ENCODE results near the gene CACNA2D4. TPM values are rescaled to one million over a fixed set of nuclear protein-coding genes. Genes with fewer than 3 reads are reported as not detected.
A peak's percentile ranks its signal among the peaks of the same experiment; 100 is the strongest.

CACNA2D4 gene
- total RNA-seq, 3 donors from 2014 or later = 3.9 to 9.3 (median 4.8) TPM

DNA sequence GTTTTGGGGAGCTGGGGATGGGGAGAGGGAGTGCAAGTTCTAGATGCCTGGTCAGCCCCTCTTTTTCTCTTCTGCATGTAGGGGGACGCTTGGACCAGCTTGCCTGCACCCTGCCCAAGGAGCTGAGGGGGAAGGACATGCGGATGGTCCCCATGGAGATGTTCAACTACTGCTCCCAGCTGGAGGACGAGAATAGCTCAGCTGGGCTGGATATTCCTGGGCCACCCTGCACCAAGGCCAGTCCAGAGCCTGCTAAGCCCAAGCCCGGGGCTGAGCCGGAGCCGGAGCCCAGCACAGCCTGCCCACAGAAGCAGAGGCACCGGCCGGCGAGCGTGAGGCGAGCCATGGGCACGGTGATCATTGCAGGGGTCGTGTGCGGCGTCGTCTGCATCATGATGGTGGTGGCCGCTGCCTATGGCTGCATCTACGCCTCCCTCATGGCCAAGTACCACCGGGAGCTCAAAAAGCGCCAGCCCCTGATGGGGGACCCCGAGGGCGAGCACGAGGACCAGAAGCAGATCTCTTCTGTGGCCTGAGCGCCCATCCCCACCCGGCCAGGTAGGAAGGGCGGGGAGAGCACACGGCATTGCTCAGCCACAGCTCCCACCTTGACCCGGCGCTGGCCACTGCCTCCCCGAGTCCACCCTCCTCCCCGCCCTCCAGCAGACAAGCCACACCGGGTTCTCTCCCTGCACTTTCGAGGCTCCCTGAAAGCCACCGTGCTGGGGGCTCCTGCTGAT, 84.1 kb downstream of the CACNA2D4 start:
- Histone ChIP-seq H3K4me1 (ENCODE audit: low read depth) (no peaks in the 10 kb centered on the region), H3K4me3 (no peak overlapping the region), H3K9me3 (no peaks in the 10 kb centered on the region), H3K36me3 (ENCODE audit: low read depth) (no peaks in the 10 kb centered on the region)
- ATAC-seq = no peak
- intact Hi-C loops (cut with DNase I, micrococcal nuclease) = no loop called here
- TF ChIP-seq, protein P1, sequence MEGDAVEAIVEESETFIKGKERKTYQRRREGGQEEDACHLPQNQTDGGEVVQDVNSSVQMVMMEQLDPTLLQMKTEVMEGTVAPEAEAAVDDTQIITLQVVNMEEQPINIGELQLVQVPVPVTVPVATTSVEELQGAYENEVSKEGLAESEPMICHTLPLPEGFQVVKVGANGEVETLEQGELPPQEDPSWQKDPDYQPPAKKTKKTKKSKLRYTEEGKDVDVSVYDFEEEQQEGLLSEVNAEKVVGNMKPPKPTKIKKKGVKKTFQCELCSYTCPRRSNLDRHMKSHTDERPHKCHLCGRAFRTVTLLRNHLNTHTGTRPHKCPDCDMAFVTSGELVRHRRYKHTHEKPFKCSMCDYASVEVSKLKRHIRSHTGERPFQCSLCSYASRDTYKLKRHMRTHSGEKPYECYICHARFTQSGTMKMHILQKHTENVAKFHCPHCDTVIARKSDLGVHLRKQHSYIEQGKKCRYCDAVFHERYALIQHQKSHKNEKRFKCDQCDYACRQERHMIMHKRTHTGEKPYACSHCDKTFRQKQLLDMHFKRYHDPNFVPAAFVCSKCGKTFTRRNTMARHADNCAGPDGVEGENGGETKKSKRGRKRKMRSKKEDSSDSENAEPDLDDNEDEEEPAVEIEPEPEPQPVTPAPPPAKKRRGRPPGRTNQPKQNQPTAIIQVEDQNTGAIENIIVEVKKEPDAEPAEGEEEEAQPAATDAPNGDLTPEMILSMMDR (IDR thresholded peaks at IDR 0.05) = no peak
- DNase-seq = peak in 1 of 3 donors; percentile 27

DNA sequence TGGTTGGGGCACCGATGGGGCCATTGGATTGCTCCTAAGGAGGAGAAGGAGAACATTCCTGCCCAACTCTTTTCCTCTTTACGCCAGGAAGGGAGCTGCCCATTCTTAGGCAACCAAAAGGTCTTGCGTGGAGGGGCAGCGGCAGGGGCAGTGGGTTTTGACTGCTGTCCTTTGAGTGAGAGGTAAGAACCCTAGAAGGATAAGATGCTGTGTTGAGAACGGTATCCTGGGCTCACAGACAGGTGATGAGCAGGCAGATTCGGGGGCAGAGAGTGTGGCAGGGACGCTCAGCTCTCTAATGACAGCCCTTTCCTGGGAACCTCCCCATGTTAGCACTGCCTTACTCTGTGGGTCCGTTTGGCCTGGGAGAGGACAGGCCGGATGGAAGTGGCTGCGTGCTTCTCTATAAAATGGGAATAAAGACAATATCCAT, 84.8 kb downstream of the CACNA2D4 start:
- H3K4me3 ChIP-seq = no peak overlapping the region
- no peaks in the 10 kb centered on the region for H3K9me3 ChIP-seq
- TF ChIP-seq, protein P1 (IDR thresholded peaks at IDR 0.05) = no peak
- intact Hi-C loops (cut with DNase I, micrococcal nuclease) = no loop called here
- no peaks in the 10 kb centered on the region for H3K4me1 ChIP-seq (ENCODE audit: low read depth)
- ATAC-seq (no peak), DNase-seq (no peak)
- no peaks in the 10 kb centered on the region for H3K36me3 ChIP-seq (ENCODE audit: low read depth)

DNA sequence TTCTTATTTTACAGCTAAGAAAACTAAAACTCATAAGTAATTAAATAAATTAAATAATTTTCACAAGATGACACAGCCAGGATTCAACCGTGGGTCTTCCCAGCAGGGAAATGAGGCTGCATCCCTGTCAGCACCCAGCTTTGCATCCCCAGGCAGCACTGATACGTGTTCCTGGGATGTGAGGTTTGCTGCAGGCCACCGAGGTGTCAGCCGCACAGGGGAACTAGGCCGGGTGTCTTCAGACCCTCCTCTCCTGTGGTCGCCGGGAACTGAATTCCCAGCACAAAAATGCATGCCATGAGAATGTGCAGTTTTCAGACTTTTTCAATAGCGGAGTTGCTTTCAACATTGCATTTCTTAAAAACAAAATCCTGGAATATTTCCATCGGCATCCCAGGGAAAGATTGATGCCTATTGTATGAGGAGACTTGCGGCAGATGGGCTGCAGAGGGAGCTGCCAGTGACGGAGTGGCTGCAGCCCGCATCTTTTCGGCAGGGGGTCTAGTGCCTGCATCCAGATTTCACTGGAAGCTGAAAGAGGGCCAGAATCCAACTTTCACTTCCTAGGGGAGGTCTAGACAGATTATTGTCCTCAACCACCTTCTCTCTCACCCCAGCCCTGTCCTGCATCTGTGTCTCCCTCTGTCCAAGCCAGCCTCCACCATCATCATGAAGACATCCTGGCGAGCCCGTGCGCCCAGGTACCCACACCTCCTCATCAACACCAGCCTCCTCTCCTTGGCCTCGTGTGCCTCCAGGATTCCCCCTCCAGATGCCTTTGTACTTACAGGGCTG, 85.5 kb downstream of the CACNA2D4 start:
- TF ChIP-seq, protein P1 (IDR thresholded peaks at IDR 0.05) = no peak
- Histone ChIP-seq H3K4me1 (ENCODE audit: low read depth) (no peaks in the 10 kb centered on the region), H3K36me3 (ENCODE audit: low read depth) (no peaks in the 10 kb centered on the region), H3K4me3 (no peak overlapping the region), H3K9me3 (no peaks in the 10 kb centered on the region)
- ATAC-seq = no peak
- intact Hi-C loops (cut with DNase I, micrococcal nuclease) = no loop called here
- DNase-seq = peak in 1 of 3 donors; percentile 23

DNA sequence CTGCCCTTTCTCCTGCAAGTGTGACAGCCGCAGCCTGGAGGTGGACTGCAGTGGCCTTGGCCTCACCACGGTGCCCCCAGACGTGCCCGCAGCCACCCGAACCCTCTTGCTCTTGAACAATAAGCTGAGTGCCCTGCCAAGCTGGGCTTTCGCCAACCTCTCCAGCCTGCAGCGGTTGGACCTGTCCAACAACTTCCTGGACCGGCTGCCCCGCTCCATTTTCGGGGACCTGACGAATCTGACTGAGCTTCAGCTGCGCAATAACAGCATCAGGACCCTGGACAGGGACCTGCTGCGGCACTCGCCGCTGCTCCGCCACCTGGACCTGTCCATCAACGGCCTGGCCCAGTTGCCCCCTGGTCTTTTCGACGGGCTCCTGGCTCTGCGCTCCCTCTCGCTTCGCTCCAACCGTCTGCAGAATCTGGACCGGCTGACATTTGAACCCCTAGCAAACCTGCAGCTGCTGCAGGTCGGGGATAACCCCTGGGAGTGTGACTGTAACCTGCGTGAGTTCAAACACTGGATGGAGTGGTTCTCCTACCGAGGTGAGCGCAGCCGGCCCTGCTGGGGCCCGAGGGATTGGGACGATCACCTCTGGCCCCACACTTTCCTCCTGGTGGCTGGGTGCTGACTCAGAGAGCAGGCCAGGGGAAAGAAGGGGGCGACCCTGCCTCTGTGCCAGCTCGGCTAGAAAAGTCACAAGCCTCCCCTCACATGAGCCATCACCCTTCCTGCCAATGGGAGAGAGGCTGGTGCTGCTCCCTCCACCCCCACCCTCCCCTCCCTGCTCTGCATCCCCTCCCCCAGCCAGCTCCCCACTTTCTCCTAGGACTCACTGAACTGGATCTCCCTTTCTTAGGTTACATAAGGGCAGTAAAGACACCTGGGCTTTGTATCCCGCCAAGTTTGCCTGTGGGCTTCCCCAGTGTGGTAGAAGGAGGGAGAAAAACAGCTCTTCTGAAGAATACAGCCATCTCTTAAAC, 87.2 kb downstream of the CACNA2D4 start:
- peak; percentile 77 for ATAC-seq
- TF ChIP-seq, protein P1 (IDR thresholded peaks at IDR 0.05) = no peak
- H3K4me3 ChIP-seq = no peak overlapping the region
- no peaks in the 10 kb centered on the region for H3K4me1 ChIP-seq (ENCODE audit: low read depth)
- intact Hi-C loops (cut with DNase I, micrococcal nuclease) = no loop called here
- no peaks in the 10 kb centered on the region for H3K9me3 ChIP-seq
- peak; percentile 55 to 67 (median 67) for DNase-seq
- no peaks in the 10 kb centered on the region for H3K36me3 ChIP-seq (ENCODE audit: low read depth)

DNA sequence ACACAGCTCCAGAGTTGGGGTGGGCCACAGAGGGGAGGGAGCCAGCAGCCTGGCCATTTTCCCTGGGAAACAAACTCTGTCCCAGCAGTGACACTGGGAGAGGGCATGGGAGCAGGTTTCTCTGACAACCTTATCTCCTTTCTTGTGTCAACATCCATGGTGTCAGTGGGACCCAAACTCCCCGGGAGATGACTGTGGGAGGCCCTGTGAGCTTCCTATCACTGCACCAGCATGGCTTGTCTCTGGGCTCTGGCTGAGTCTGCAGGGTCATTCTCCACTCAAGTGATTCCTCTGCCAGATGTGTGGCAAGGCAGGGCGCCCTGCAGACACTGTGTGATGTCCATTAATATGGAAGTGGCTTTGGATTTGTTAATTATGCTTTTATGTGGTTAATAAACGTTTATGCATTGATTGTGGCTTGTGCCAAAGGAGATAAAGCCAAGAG, 88.0 kb downstream of the CACNA2D4 start:
- intact Hi-C loops (cut with DNase I, micrococcal nuclease) = no loop called here
- no peaks in the 10 kb centered on the region for H3K9me3 ChIP-seq
- TF ChIP-seq, protein P1 (IDR thresholded peaks at IDR 0.05) = no peak
- ATAC-seq (no peak), DNase-seq (no peak)
- H3K4me3 ChIP-seq = no peak overlapping the region
- H3K36me3 ChIP-seq (ENCODE audit: low read depth) = no peaks in the 10 kb centered on the region
- H3K4me1 ChIP-seq (ENCODE audit: low read depth) = no peaks in the 10 kb centered on the region
